Measurements from ENCODE around the gene PNPLA4.
A peak's percentile ranks its signal among the peaks of the same experiment; 100 is the strongest.

PNPLA4 gene

DNA sequence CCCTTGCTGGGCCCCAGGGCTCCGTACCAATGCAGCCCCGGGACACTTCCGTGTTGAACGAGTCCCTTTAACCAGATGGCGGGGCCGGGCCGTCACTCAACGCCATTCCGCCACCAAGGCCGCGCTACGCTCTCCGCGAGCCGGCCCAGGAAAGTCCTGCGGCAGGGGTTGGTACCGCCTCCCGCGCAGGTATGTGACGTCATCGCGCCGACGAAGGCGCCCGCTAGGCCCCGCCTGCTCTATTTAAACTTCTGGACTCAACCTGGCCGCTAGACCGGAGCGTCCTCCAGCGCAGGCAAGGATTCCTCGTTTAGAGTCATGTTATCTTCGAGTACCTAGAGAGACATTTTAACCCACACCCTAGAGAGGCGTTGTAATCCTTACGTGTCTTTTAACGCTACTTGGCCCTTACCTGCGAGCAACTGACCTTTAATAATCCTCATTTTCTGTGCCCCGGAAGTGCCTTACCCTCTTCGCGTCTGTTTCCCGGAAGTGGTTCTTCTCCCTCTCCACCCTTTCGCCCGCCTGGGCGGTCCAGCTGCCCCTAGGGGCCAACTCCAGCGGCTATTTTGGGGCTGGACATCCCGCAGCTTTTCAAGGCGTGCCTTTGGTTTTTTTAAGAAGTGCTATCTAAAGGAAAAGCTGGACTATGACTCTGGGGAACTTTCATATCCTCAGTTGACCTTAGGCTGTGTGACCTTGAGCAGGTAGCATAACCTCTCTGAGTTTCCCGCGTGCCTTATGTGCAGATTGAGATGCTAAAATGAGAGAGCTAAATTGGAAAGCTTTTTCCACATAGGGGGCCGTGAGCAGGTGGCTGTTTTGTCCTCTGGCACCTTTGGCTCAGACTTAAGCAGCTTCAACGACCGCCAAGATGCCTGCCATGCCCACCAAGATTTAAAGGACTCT is at the start of gene PNPLA4:
TSS of gene PNPLA4 (minus strand) at position 155 of the 909 bp plus-strand sequence. CDS start 1,294 bp downstream, outside the sequence.
- DNase-seq, result peak; percentile 33

- DNase-seq, result no peak
Measured at GRCh38 chrX:7972586-7972985, 45.4 kb upstream of the PNPLA4 start.

GRCh38 chrX:7970428-7970827 is 43.2 kb upstream of the PNPLA4 start:
- DNase-seq, result no peak

GRCh38 chrX:7965436-7965835 is 38.2 kb upstream of the PNPLA4 start:
- no peak for DNase-seq

GRCh38 chrX:7960246-7960645 is 33.0 kb upstream of the PNPLA4 start:
- no peak for DNase-seq

- DNase-seq, result no peak
Measured at GRCh38 chrX:7953446-7953845, 26.2 kb upstream of the PNPLA4 start.

DNA sequence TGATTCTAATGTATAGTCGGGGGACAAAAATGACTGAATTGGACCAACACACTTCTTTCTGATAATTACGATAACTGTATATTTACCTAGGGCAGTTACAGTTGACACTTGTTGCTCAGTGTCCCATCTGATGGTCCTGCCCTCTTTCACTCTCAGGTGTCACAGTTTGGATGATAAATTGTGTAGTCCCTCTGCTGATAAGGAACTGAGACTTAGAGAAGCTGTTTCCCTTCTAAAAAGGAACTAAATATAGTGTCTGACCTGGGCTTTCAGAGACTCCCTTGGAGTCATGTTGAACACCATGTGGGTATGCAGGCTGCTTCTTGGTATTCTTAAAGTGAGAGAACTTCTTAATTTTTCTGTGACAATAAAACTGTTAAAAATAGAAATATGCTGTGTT is 23.7 kb upstream of the PNPLA4 start:
- DNase-seq, result no peak

- DNase-seq, result no peak
Measured at GRCh38 chrX:7948483-7948882, 21.3 kb upstream of the PNPLA4 start.

- DNase-seq, result no peak
Measured at GRCh38 chrX:7946960-7947359, 19.7 kb upstream of the PNPLA4 start.

GRCh38 chrX:7943600-7944245 is 16.5 kb upstream of the PNPLA4 start:
- DNase-seq, result no peak

DNA sequence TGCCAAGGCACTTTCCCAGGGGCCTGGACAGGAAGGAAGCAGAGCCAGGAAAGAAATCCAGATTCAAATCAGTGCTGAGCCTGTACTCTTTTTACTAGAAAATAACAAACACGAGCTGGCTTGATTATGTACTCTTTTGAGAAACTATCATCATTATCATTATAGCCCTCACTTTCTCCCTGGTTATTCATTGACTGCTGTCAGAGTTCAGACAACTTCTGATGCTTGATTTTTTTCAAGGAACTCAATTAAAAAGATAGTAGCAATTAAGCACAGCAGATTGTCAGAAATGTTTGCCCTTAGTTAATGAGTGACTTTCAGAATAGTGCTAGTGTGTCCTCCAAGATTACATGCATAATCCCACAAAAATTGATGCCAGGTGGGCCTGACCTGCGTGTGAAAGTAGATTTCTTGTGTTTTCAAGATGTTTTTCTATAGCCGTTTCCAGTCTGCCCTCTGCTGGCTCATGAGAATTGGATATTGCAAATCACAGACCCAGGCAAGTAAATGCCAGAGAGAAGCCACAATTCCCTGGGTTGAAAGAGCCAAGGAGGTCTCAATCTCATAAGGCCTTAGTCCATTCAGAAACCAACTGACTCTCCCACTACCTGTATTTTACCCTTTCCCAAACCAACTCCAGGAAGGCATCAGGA is 14.3 kb upstream of the PNPLA4 start:
- DNase-seq, result no peak

- DNase-seq, result no peak
Measured at GRCh38 chrX:7934026-7934425, 6.8 kb upstream of the PNPLA4 start.

GRCh38 chrX:7926914-7927258 is 327 bp downstream of the PNPLA4 start:
- DNase-seq, result no peak

DNA sequence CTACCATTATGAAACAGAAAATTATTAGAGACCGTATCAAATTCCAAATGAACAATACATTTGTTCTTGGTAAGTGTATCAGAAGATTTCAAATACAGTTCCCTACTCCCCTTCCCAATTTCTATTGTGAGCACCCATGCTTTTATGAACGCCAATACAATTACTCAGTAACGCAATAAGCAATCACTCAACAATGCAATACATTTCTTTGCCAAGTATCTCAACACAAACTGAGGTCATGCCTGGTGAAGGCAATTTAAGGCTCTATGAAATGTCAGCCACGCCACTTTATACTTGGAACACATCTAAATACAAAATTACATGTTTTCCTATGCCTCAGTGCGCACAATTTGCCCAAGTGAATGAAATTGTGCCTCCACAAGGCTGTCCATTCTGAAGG is 712 bp downstream of the PNPLA4 start:
- no peak for DNase-seq

DNA sequence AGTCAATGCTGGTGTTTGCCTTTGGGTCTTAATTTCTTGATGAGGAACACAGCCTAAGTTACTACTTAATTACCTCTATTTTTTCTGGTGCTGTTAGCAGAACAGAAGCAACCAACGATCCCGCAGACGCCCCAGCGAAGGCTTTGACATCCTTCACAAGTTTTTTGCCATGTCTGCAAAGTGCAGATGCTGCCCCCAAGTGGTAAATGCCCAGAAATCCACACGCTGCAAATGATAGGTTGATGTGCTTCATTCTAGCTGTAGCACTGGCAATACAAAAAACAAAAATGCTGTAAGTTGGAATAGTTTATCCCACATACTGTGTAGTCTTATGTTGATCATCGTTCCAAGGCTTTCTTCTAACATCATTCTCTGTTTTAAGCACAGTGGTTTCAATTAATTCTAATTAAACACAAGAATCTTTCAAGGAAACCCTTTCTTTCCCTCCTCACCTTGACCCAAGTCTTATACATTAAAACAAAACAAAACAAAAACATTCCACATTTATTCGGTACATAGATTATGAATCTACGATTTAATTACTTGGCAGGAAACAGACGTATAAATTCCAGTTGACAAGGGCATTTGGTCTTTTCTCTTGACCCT is 1.2 kb downstream of the PNPLA4 start:
- DNase-seq, result no peak

GRCh38 chrX:7921750-7922149 is 5.5 kb downstream of the PNPLA4 start:
- no peak for DNase-seq

DNA sequence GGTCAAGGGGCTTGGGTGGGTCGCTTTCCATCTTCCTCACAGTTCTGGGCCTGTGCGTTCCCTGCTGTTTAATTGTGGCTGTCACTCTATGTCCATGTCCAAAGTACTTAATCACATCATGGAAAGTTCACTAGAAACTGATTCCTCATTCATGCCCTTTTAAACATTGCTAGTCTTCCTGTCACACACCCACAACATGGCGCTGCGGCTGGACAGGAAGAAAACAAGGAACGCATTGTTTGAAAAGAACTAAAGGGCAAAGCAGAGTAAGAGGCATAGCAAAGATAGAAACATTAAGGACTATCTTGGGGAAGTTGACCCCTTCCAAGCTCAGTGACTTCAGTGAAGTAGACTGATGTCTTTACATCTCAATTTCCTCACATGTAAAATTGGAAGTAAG is 18.4 kb downstream of the PNPLA4 start:
- DNase-seq, result no peak

DNA sequence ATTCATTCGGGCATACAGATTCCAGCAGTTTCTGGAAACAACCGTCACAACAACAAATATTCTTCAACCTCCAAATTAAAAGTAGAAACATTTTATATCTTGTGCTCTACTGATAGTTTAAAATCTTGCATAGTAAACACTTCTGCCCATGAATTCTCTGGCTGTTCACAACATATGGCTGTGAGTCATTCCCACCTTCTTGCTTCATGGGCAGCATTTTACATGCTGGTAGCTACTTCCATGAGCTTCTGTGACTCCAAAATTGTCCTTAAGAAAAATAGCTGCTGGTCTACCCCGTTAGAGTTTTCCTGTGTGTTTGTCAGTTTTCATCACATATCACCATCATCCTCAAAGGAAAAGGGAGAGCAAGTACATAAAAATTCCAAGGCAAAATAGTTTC is 22.7 kb downstream of the PNPLA4 start:
- no peak for DNase-seq

DNA sequence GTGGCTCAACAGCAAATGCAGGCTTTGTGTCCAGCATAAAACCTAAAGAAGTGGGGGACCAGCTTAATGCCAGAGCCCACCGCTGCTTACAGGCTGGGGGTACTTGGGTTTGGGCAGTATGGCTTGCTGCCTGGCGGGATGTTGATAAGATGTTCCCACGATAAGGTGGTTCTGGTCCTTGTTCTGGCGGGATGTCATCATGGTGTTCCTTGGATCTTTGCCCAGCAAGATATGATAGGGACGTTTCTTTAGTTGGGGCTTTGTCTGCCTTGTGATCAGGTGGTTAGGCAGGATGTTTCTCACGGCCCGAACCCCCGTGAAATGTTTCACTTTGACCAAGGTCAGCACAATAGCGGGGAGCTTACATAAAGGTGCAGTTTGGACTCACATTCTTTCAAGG is 35.3 kb downstream of the PNPLA4 start:
- DNase-seq, result no peak

DNA sequence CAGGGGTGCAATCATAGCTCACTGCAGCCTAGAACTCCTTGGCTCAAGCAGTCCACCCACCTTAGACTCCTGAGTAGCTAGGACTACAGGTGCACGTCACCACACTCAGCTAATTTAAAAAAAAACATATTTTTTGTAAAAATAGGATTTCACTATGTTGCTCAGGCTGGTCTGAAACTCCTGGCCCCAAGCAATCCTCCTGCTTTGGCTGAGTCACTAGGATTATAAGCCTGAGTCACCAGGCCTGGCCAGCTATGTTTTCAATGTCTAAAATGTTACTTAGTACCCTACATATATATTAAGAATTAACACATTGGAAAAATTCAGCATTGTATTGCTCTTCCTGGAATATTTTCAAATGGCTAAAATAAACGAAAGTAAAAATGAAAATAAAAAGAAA is 37.5 kb downstream of the PNPLA4 start:
- no peak for DNase-seq

DNA sequence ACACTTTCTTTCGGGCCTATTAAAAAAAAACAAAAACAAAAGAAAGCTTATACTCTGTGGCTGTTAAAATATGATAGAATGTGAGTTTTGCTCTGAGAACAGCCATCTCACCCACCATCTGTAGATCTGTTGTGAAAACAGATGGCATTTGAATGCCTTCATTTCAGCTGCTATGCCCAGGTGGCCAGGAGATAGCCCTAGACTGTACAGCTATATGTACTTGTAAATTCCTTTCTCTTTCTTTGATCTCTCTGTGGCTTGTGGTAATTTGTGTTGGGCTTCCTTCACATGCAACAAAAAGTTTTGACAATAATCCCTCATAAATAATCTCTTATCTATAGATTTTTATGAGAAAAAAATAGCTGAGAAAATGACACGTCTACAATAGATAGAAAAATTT is 38.1 kb downstream of the PNPLA4 start:
- DNase-seq, result no peak

DNA sequence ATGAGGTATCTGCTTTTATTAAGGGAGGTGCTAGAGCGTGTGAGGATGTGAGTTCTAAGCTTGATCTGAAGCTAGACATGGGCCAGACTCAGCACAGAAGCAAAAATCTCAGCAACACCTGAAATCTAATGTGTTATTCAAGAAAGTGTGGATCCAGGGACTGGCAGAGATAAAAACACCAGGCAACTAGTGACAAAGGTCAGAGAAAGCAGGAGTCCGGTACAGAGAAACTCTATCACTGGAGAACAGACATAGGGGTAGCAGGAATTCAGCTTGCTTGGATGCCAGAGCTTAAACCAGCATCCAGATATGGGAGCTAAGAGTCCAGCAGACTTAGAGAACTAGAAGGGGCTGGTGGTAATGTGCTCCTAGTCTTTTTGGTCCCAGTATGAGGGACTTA is 50.3 kb downstream of the PNPLA4 start:
- DNase-seq, result no peak

DNA sequence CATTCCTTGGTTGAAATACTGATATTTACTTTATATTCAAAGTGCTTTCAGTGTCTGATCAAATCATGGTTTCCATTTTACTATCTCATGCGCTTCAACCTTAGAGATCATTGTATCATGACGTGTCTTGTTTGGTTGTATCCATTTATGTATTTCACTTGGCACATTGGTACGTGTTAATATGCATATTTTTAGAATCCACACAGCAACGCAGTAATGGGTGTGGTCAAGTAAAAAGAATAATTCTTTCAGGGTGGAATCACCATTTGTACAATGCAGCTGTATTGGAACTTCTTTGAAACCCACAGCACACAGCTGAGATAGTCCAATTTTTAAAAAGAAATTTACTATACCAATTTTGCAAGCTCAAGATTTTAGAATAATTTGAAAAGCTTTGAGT is 55.2 kb downstream of the PNPLA4 start:
- DNase-seq, result no peak

- DNase-seq, result no peak
Measured at GRCh38 chrX:7852166-7852565, 75.0 kb downstream of the PNPLA4 start.
